Measurements from ENCODE around the gene RILP.

Gene RILP

DNA sequence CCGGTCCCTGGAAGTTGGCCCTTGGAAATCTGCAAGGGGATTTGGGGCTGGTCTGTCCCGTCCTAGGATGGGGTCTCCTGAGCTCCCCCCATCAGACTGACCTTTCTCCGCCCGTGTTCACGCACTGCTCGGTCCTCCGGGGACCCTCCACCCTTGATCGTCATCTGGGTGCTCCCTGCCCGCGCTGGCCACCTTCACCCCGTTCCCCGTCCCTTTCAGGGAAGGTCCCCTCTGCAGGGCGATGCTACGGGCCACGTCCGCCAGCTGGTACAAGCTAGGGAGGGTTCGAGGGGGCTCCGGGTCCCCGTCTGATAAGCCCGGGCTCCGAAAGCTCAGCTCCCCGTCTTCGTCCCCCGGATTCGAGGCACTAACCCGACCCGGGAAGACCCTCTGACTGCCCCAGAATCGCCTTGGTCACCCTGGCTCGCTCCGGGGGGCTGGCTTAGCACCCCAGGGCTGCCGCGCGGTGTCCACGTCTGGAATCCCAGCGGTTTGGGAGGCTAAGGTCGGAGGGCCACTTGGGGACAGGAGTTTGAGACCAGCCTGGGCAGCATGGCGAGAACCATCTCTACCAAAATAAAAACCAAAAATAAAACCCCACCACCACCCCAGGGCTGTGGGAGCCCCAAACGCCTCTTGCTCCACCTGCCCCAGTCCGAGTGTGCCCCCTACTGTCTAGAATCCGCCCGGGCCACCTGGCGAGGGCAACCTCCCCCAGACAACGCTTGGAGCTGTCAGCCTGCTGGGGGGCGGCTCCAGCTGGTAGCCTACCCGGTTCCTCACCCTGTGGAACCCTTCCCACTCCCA is 20.0 kb downstream of the RILP start:
- peak; percentile 53 for DNase-seq (ENCODE audit: low read depth)

DNA sequence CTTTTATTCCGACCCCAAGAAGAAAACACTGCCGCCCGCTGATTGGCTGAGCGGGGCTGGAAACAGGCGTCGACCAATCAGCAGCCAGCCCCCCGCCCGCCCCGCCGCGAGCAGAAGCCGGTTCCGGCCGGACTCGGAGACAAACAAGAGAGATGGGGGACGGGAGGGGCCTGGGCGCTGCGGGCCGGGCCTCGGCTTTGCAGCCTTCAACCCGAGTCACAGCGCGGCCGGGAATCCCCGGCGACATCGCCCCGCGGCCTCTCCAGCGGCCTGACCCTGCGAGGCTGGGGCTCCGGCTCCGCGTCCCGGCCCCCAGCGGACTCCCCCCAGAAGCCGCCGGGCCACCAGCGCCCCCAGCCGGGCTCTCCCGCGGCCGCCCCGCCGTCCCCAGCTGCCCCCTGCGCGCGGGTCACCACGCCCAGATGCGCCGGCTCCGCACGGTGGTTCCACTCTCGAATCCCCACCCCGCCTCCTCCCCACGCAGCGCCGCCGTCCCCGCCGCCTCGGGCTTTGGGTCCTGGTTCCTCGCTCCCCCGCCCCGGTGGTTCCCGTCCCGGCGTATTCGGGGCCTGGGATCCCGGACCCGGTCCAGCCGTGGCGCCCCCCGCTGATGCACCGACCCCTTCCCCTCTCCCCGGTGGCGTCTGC is 20.7 kb downstream of the RILP start:
- DNase-seq (ENCODE audit: low read depth) = peak; percentile 83

DNA sequence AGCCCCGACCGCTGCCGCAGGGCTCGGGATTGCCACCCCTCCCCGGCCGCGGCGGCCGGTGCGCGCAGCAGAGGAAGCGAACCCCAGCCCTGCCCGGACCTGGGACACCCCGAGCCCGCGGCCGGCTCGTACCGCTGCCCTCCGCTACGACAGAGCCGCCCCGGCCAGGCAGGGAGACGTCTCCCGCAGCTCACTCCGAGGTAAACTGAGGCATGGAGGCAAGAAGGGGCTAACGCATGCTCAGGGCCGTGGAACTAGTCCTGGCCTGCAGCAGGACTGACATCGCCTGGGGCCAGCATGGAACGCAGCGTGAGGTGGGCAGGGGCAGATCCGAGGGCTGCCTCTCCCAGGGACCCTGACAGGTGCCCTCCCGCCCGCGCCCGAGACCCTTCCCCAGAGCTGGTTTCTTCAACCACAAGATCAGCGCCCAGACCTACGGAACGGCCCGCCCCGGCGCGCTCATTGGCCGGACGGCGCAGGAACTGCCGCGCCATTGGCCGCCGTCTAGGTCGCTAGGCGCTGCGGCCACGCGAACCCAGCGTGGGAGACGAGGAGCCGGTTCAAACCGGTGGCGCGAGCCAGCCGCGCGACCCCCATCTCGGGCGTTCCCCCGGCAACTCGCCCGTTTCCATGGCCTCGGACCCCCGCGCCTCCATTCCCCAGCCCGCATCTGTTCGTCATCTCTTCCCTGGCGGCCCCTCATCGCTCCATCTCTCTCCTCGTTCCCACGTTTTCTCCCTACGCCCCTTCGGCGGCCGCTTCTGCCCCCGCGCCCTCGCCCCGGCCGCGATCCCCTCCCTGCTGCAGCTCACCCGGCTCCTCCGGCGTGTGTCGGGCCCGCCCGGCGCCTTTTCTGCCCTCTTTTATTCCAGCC is 21.4 kb downstream of the RILP start, which contains the start of gene SLC43A2:
SLC43A2 (minus strand) TSS at position 853 of the 874 bp plus-strand sequence. CDS start 960 bp downstream, outside the sequence.
- DNase-seq (ENCODE audit: low read depth) = peak; percentile 67

DNA sequence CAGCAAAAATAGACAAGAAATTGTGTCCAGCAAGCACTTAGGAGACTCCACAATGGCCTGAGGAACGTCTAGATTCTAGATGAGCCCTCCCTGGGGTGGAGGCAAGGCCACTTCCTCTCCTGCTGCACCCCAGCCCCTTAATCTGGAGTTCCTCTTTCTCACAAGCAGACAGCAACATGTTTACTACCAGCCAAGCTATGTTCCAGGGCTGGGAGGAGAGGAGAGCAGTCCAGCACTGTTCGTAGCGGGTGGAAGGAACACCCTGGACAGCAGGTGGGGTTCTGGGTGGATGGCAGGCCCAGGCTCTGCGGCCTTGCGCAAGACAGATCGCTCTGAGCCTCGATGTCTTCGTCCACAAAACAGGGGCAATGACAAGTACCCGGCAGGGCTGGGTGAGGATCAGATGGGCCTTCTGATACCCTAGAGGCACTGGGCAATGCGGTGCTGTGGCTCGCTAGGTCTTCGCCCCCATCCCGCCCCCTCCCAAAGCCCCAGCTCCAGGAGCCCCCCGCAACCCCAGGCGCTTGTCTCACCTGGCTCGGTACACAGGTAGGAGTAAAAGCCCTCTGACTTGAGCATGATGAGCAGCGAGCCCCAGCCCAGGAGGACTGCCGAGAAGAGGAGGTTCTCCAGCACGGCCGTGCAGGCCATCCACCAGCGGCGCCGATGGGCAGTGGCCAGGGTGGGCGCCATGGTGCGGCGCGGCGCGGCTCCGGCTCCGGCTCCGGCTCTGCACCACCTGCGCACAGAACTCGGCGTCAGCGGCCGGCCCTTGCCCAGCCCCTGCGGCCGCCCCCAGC is 22.3 kb downstream of the RILP start:
- DNase-seq (ENCODE audit: low read depth) = no peak

DNA sequence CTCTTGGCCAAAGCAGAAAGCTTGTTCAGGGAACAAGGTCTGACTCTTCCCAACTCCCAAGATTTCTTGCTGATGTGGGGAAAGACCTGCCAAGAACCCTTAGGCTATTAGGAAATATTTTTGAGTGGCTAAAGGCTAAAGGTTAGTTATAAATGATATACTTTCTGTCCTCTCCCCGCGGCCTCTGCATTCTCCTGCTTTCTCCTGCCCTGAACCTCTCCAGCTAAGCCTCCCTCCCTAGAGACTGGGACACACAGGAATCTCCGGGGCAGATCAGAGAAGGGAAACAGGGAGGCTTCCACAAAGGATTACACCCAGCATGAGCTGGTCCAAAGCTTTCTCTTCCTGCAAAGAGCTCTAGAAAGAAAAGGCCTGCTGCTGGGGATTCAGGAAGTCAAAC is 23.3 kb downstream of the RILP start:
- no peak for DNase-seq (ENCODE audit: low read depth)

DNA sequence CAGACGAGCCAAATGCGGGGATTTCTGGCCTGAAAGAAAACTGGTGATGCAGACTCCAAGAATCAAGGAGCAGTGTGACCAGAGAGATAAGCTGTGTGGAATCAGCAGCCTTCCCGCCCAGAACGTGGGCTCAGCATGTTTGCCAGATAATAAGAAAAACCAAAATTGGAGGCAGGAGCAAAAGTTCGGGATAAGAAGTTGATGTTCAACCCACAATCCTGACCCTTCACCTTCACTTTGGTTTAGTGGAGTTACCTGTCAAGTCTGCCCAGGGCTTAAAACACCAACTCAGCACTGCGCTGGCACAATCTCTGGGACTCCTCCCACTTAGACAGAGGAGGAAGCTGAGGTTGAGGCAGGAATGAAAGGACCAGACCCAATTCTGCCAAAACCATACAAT is 24.1 kb downstream of the RILP start:
- DNase-seq (ENCODE audit: low read depth) = no peak

DNA sequence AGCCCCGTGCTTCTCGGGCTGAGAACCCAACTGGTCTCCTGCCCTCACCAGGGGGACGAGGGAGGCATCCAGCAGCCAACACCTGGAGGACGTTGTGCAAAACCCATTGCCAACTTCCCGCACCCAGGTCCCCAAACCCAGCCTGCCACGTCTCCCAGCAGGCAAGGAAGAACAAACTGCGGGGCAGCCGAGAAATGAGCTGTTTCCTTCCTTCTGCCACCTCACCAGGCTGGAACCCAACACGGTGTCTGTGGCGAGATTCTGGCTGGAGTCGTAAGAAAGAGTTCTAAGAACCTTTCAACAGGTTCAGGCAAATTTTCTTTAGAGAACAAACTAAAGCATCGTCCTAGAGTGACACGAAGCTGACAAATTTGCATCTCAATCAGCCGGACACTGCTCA is 24.6 kb downstream of the RILP start:
- no peak for DNase-seq (ENCODE audit: low read depth)

DNA sequence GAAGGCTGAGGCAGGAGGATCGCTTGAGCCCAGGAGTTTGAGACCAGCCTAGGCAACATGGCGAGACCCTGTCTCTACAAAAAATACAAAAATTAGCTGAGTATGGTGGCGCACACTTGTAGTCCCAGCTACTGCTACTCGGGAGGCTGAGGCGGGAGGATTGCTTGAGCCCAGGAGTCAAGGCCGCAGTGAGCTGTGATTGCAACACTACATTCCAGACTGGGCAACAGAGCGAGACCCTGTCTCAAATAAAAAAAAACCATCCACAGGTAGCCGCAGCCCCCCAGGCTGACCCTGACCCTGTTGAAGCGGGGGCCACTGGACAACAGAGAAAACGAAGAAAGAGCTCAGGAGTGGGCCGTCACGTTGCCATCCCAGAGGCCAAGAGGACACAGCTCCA is 25.0 kb downstream of the RILP start:
- DNase-seq (ENCODE audit: low read depth) = no peak

DNA sequence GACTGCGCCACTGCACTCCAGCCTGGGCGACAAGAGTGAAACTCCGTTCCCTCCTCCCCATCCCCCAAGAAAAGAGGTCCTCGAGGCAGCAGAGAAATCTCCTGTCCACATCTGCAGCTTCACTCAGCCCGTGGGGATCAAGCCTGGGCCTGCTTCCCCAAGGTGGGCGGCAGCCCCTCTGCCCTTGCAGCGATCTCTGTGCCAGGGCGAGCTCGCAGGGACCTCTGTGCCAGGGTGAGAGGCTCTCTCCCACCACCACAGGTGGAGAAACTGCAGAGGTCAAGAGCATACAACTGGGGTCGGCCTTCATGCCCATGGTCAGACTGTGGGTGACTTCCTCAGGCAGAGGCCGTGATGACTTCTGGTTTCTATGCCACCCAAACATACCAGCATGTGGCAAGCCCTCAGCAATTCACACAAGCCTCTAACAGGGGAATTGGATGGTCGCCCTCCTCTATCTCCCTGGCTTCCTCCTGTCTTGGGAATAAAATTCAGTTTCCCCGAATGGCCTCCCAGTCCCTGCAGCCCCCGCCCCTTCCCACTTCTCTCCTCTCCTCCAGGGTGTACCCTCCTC is 26.5 kb downstream of the RILP start:
- DNase-seq (ENCODE audit: low read depth) = no peak

DNA sequence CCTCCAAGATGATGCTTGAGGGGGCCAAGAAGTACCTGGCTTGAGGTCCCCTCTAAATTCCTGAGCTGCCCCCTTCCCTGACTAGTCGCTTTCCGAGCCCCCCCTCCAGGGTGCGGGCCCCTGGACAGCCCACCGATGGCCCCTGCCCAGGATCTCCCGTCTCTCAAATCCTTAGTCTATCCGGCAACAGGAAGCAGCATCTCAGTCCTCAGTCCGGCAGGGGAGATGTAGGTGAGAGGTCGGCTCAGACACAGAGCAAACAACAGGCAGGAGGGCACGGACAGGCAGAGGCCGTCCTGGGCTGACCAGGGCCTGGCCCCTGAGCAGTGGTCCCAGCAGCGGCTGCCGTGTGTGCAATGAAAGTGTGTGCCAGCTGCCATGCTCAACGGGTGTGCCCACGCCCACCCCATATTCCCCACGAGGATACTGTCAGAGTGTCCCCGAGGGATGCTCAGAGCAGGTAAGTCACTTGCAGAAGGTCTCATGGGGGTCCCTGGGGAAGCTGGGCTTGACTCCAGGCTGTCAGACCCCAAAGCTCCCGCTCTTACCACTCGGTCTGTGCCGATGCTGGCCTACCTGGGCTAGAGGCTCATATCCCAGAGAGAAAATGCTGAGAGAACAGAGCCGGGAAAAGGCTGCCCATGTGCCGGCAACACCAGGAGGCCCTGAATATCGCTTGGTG is 28.3 kb downstream of the RILP start:
- no peak for DNase-seq (ENCODE audit: low read depth)

DNA sequence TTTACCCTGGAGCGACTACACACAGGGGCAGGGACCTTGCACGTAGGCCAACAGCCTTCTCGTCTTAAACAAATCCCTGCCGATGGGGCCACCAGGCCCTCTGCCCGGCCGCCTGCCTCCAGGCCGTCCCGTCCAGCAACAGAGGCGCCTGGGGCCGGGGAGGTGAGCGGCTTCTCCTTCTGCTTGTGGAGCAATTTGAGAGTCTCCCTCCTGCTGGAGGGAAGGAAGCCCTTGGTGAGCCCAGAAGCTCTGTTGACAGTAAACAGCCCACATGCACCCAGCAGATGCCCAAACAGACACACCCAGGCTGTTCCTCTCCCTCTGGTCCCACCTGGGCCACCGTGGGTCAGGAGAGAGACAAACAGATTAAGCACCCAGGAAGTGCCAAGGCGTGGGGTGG is 29.2 kb downstream of the RILP start:
- DNase-seq (ENCODE audit: low read depth) = no peak

DNA sequence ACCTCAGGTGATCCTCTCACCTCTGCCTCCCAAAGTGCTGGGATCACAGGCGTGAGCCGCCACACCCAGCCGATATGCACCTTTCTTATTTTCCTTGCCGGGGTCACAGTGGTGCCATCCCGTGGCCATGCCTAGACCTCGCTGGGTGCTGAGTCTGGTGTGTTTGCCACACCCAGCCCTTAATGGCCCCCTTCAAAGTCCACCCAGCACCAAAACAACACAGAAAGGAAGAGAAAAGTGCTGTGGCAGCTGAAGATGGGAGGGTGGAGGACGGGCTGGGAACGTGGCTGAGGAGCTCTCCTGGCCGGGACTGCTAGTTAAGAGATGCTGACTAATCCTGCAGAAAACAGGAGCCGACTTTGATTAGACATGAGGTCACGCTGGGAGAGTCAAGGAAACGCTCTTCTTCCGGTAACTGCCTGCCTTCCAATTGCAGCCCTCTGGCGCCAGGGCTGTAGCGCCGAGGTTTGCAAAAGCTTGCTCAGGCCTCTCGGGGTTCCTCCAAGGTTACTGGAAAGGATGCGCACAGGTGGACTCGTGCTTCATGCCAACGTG is 32.0 kb downstream of the RILP start:
- DNase-seq (ENCODE audit: low read depth) = no peak

DNA sequence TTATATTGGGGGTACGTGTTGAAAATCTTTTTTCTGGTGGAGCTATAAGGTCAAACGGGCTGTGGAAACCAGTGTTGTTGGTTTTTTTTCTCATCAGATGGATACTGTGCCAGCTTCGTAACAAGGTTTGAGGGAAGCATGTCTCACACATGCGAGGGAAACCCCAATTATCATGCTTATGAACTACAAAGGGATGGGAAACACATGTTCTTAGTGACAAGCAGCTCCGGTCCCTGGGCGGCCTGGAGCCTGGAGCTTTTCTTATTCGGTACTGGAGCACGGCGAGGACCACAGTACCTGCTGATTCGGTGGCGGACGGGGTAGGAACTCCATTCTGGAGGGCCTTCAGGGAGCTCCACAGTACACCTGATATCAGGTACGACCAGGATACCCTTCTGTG is 33.6 kb downstream of the RILP start:
- DNase-seq (ENCODE audit: low read depth) = no peak

DNA sequence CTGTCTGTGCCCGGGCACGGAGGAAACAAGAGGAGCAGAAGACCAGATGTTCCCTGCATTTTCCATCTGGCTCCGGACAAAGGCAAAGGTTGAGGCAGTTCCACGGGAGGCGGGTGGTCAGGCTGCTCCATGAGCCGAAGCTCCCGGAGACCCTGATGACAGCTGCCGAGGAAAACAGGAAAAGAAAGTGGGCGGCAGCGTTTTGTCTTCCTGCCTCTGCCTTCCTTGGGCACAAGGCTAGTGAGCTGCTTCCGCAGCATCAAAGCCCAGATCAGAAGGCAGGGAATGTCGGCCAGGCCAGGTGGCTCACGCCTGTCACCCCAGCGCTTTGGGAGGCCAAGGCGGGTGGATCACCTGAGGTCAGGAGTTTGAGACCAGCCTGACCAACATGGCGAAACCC is 37.3 kb downstream of the RILP start:
- DNase-seq (ENCODE audit: low read depth) = no peak

DNA sequence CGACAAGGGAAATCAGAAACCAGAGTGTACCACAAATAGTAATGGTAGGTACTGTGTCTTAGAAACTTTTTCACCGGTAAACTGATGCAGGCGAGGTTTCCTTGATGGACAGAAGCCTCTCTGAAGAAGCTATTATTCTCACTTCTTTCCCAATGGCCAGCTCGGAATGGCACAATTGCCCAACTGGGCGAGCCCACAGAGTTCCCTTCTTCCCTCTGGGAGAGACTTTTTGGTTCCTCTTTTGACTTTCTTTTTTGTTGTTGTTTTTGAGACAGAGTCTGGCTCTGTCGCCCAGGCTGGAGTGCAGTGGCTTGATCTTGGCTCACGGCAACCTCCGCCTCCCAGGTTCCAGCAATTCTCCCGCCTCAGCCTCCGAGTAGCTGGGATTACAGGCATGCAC is 38.0 kb downstream of the RILP start:
- no peak for DNase-seq (ENCODE audit: low read depth)

DNA sequence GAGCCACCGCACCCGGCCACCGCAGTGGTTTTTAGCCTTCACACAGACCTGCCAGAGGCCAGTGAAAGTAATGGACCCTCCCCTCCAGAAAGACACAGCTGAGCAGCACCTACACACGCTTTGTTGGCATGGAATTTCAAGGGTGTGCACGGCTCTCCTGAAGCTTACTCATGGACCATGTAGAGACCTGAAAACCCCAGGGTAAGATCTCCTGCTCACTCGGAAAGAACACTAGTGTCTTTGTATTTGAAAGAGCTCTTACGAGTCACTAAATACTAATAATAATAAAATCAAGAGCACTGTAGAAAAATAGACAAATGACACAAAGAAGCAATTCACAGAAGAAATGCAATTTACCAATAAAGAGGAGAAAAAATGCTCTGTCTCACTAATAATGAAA is 41.0 kb downstream of the RILP start:
- no peak for DNase-seq (ENCODE audit: low read depth)

DNA sequence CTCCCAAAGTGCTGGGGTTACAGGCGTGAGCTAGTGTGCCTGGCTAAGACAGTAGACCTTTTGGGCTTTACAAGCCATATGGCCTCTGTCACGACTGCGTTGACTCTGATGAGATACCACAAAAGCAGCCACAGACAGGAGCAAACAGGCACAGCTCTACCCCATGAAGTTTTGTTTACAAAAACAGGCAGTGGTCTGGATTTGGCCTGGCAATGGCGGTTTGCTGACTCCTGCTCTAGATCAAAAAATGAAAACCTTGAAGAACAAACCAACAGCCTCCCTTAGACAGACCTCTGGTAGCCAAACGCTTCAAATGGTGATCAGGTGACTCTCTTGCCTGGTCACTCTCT is 41.7 kb downstream of the RILP start:
- no peak for DNase-seq (ENCODE audit: low read depth)

DNA sequence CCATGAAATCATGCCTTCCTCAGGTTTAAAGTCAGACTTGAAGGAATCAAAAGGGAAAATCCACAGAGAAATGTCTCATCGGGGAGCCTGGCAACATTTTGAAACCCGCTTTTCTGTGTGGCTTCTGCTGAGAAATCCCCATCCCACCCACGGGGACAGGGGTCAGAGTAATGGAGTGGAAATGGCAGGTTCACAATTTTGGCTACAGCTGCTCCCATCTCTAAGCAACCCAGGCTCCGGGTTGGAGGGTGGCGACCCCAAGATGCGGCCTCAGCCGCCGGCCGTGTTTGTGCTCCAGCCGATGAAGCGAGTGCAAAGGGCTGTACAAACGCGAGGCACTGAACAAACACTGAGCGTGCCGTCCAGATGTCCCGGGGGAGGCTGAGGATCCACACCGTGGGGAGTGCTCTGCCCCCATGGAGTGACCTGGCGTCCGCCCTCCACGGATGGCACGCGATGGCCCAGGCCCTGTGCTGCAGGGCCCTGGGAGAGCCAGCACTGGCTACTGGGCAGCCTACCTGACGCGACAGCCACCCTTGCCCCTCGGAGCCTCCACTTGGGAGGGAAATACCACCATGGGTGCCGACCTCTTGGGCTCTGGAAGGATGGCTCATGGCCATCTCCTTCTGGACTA is 43.2 kb downstream of the RILP start:
- DNase-seq (ENCODE audit: low read depth) = no peak

DNA sequence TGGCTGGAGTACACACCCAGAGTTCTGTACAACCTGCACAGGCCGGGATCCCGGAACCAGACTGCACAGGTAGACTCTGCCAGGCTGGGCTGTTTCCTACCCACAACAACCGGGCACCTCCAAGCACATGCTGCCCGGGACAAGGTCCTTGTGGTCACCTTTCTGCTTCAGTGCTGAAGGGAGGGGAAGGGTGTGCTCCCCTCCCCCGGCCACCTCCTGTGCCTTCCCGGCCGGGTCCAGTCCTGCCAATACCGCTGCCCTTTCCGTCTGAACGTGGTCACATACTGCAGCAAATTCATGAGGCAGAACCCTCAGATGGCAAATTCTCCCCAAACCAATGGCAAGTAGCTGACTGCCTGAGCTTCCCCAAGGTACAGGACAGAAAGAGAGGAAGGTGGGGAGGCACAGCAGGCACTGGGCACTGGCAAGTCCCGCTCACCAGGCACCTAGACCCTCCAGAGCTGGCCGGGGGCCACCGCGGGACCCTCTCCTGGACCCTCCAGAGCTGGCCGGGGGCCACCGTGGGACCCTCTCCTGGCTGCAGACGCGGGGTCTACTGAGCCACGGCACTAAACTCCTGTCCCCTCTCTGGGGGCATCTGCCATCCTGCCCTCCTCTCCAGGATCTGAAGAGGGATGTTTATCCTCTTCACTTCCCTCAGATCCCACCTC is 43.9 kb downstream of the RILP start:
- no peak for DNase-seq (ENCODE audit: low read depth)
